ENCODE data around the gene EPN2.

Gene EPN2

DNA sequence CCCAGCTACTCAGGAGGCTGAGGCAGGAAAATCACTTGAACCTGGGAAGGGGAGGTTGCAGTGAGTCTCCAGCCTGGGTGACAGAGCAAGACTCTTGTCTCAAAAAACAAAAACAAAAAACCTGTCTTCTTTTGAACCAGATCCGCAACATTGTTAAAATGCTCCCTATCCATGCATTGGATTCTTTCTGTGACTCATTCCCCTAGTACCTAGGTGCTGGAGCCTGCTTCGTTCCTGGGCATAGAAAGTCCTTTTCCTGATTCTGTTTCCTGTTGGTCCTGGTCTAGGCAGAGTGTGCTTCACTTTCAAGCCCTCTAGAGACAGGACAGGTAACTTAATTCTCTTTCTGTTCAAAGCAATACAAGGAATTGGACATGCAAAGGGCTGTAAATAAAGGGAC lies 5.2 kb downstream of the EPN2 start:
- no peak for FAIRE-seq

DNA sequence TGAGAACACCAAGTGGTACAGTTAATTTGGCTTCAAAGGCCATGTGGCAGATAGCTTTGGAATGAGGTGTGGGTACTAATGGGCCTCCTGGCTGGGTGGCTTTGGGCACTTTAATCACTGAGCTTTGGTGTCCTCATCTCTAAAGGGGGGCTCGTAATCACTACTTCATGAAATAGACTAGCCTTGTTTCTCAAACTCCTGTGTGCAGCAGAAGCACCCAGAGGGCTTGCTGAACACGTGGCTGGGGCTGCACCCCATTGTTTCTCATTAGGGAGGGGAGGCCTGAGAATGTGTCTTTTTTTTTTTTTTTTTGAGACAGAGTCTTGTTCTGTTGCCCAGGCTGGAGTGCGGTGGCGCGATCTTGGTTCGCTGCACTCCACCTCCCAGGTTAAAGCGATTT lies 5.8 kb downstream of the EPN2 start:
- FAIRE-seq = no peak

DNA sequence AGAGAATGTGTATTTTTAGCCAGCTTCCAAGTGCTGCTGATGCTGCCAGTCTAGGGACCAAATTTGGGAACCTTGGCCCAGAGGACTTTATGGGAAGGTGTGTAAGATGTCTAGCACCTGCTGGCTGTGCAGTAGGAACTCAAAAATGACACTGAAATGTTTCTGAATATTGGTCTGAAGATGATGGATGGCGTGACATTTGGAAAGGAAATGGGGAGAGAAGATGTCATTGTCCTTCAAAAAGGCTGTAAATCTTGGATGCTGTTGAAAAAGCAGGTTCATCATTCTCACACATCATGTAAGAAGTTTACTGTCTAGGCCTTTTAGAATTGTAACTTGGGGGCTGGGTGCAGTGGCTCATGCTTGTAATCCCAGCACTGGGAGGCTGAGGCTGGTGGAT lies 6.7 kb downstream of the EPN2 start:
- FAIRE-seq = no peak

DNA sequence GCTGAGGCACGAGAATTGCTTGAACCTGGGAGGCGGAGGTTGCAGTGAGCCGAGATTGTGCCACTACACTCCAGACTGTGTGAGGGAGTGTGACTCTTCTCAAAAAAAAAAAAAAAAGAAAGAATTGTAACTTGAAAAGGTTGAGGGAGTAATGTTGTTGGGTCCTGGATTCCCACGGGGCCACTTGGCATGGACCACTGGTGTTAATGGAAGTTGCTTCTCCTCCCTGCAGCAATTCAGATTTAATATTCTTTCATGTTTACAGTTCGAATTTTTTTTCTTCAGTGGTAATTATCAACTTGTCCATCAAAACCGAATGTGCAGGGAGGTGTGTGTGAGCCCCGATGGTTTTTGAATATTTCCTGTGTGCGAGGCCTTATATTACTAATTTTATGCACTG lies 7.2 kb downstream of the EPN2 start:
- FAIRE-seq = no peak

DNA sequence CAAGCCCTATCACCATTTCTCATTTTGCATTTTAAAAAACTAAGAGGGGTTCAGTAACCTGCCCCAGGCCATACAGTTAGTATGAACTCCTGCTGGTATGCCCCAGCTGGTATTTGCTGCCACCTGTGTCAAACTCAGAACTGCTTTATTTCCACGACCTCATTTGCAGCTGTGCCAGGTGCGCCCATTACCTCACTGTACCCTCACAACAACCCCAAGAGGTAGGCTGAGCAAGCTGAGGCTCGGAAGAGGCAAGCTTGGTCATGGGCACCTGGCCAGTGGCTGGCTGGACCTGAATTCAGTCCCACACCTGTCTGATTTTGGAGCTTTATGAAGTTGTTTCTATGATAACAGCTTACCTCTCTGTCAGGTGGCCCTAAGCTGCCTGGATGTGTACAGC lies 7.6 kb downstream of the EPN2 start:
- no peak for FAIRE-seq

DNA sequence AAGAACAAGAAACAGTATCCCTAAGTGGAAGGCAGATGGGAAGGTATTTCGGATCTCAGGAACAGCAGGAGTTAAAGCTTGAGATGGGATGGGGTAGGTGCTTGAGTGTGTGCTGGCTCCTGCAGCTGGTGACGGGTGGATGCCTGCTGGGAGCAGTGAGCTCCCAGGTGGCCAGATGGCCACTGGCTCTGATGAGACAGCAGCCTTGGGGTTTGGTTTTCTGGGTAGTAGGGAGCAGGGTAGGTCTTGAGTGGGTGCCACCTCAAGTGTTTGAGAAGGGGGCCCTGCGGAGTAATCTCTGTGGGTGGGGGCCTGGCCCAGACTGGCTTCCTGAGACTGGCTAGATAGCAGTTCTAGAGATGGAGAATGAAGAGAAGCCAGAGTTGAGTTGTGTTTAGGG lies 10.3 kb downstream of the EPN2 start:
- no peak for FAIRE-seq

DNA sequence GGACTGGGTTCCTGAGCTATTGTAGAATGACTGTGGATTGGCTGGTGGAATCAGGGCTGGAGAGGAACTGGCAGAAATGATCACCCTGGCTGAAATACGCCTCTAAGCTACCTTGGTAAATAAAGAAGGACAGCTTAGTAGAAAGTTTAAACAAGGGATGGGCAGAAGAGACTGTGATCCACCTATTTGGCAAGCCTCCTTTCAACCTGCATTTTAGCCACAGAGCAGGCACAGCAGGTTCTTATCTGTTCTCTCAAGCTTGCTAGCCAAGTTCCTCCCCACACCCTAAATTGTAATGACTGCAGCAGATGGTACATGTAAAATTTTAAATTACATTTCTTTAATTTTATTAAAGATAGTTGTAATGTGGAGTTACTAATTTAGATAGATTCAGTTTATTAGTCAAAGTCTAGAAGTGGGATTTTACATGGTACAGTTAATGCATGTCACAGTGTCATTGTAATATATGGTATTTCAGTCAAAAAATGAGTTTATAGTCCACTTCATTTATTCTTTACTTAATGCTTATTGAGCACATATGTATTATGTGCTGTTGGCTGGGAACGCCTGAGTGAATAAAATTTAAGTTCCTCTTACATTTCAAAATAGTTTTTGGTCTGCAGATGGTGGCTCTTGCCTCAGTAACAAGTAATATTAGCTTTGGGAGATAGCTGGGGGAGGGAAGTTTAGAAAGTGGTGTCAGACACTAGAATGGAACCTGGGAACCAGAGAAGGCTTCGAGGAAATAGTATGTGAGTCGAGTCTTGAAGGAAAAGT lies 11.2 kb downstream of the EPN2 start:
- FAIRE-seq = no peak

DNA sequence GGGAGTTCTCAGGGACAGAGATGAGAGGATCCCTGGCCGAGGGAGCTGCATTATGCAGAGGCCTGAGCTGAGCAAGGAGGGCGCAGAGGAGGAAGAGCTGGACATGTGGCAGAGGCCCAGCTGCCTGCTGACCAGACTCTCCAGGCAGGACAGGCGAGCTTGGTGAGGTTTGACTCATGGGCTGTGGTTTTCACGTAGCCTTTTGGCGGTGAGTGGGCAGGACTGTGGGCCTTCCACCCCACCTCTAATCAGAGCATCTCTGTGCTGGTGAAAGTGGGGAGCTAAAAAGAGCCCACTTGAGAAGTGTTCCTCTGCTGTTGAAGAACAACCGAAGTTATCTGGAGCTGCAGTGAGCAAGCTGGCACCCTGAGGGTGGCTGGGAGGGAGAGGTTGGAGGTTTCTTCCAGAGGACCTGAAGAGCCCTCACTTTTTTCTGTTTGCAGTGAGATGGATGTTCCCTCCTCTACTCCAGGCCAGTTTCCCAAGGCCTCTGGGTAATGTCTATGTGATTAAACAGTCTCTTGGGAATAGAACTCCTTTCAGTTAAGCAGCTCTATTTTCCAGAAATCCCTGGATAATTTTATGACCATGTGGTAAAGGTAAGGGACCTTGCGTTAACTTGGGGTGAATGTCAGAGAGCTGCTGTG lies 11.9 kb downstream of the EPN2 start:
- no peak for FAIRE-seq

DNA sequence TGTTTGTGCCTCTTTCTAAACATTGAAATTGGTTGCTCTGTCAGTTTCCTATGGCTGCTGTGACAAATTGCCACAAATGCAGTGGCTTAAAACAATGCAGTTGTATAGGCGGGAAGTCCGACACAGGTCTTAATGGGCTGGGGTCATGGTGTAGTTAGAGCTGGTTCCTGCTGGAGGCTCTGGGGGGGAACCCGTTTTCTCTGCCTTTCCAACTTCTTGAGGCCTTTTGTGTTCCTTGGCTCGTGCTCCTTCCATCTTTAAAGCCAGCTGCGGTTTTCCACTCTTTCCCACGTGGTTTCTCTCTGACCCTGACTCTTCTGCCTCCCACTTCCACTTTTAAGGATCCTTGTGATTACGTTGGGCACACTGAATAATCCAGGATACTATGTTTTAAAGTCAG lies 12.5 kb downstream of the EPN2 start:
- FAIRE-seq = no peak

DNA sequence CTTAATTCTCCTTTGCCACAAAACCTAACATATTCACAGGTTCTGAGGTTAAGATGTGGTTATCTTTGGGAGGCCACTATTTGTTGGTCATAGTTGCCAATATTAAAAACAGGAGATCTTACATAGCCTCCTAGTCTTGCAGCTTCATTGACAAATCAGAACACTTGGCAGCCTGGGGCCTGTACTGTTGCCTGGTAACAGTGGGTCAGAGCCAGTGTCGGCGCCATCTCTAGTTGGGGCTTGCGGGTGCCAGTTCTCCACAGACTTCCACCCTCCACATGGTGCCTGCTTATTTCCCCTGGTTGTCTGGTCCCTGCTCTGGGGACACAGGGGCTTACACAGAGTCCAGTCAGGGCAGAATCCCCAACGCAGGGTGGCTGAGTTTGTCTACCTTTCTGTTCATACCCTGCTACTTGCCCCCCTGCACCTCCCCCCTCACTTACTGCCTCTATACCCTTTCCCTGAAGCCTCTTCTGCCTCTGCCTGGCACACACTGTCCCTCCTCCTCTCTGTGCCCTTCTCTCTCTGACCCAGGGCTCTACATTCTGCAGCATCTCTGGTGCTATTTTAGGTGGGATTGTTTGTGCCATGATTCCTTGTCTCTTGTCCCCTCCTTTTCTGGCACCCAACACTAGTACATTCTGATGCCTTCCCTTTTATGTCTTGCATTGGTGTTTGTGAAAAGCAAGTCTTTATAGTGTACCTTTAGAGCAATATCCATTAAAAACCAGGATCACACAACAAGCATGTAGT lies 13.4 kb downstream of the EPN2 start:
- no peak for FAIRE-seq

DNA sequence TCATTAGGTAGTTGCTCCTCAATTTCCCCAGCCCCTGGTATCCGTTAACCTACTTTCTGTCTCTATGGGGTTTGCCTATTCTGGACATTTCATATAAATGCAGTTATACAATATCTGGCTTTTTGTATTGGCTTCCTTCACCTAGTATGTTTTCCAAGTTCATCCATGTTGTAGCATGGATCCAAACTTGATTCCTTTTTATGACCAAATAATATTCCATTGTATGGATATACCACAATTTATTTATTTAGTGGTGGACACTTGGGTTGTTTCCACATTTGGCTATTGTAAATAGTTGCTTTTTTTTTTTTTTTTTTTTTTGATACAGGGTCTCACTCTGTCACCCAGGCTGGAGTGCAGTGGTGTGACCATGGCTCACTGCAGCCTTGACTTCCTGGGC lies 15.9 kb downstream of the EPN2 start:
- no peak for FAIRE-seq

DNA sequence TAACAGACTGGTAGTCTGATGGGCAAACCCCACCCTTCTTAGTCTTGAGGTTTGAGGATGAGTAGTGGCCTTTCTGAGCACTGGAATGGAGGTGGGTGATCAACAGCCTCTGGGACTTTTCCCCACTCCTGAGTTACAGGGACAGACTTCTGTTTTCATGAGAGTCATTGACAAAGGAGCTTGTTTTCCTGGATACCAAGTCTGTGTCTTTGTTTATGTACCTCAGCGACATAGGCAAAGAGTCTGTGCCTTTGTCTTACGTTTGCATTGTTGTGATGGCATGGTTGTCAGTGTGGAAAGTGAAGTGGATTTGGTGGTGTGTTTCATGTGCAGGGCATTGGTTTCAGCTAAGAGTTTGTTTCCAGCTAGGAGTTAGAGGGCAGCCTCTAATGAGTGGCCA lies 17.5 kb downstream of the EPN2 start:
- no peak for FAIRE-seq

DNA sequence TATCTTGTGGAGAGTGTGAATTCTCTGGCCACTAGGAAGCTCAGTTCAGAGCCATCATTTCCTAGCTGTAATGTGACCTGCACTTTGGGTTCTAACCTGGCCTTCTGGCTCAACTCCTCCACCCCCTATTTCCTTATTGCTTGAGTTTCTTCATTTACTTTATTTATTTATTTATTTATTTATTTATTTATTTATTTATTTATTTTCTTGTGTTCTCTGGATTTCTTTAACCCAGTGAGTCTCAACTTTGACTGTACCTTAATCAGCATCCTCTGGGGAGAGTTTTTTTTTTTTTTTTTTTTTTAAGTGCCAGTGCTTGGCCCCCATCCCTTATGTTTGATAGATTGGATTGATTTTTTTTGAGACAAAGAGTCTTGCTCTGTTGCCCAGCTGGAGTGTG lies 18.1 kb downstream of the EPN2 start:
- FAIRE-seq = no peak

DNA sequence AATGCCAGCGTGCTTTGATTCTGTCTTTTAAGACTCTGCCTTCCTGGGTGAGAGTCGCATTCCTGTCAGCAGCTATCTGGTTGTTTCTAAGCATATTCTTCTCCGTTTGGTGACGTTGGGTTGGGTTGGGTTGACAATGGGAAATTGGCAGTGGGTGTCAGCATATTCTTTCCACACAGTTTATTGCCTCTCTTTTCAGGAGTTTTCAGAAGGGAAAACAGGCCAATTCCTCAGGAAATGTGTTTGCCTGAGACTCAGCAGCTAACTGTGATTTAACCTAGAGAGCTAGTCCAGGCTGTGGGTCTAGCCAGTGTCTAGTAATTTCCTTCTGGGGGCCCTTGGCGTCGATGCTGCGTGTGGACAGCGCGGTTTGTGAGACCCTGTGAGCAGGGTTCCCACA lies 21.2 kb downstream of the EPN2 start:
- no peak for FAIRE-seq

DNA sequence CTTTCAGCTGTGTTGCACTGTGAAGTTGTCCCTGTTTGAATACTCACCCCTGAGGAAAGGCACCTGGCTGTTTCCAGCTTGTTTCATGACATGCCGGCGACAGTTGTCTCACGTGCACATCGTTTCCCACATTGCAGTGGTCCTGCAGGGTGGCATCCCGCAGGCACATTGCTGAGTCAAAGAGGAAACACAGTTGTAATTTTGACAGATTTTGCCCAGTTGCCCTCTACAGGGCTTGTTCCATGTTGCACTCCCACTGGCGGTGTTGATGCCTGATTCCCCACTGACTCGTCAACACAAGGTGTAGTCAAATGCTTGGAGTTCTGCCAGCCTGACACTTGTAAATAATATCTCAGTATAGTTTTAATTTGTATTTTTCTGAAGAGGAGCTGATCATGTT lies 23.8 kb downstream of the EPN2 start:
- FAIRE-seq = no peak

DNA sequence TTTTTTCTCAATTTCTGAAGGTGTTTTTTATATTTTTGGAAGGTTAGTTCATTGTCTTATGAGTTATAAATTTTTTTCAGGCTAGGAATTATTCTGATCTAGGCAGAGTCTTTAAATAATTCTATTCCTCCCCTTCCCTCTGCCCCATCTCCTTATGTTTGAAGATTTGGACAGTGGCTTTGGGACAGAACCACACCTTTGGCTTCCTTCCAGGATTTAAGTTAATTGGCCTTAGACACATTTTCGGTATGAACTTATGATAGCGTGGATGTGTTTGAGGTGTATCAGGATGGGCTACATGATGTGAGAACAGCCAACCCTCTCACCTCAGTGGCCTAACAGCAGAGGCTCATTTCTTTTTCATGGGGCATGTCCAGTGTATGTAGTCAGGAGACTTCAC lies 24.3 kb downstream of the EPN2 start:
- no peak for FAIRE-seq

DNA sequence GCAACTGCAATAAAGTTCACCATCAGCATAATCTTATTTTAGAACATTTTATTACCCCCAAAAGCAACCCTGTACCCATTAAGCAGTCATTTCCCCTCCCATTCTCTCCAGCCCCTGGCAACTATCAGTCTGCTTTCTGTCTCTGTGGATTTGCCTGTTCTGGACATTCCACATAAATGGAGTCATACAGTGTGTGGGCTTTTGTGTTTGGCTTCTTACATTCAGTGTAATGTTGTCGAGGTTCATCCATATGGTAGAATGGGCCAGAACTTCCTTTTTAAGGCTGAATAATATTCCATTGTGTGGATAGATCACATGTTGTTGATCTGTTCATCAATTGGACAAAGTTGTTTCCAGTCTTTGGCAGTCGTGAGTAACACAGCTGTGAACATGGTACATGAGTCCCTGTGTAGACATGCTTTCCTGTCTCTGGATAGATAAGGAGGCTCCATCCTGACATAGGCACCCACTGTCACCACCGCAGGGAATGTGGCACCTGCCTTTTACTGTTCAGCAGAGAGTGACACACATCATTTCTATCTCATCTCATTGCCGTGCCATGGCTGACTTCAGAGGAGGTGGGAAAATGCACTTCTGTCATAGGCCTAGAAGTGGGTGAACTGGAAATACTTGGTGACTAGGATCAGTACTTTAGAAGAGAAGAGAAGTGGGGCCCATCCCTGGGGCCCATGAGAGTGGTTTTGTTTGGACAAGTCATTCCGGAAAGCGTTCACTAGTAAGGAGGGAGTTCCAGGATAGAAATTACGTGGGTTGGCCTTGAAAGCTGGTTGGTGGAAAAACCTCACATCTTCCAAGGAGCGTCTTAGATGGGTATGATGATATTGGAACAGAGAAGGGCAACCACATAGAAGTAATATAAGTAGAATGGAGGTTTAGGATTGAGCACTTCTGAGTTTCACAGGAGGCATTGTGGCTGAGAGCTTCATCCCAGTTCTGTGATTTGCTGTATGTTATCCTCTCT lies 25.8 kb downstream of the EPN2 start:
- FAIRE-seq = no peak

DNA sequence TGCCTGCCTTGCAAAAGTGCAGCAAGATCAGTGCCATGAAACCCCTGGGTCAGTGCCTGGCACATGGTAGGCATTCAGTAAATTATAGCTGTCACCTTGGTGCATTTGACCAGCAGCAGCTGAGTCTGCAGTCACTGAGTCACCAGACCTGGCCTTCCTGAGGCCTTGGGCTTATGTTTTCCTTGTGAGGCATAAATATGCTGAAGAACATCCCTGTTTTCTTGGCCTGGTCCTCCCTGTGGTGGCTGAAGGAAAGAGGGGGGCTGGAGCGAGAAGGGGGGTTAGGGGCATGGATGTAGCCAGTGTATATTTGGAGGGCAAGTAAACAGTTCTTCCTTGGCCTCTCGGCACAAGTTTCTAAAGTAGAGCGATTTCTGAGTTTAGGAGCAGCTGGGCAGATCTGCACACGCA lies 26.5 kb downstream of the EPN2 start:
- no peak for FAIRE-seq

DNA sequence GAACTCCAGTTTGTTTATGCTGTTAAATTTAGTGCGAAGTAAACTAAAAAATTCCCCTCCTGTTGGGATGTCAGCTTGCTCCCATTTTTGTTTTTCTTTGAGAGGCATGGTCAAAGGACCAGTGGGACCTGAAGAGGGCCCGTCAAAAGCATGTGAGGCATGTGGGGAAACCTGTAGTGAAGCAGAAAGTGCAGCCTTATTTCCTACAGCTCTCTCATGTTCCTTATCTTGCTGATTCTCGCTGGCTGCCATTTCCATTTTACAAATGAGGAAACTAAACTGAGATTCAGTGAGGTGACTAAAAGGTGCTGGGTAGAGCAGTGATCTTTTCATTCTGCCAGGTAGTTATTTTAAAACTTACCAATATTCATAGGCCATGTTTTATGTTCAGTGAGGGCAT lies 27.1 kb downstream of the EPN2 start:
- FAIRE-seq = no peak

DNA sequence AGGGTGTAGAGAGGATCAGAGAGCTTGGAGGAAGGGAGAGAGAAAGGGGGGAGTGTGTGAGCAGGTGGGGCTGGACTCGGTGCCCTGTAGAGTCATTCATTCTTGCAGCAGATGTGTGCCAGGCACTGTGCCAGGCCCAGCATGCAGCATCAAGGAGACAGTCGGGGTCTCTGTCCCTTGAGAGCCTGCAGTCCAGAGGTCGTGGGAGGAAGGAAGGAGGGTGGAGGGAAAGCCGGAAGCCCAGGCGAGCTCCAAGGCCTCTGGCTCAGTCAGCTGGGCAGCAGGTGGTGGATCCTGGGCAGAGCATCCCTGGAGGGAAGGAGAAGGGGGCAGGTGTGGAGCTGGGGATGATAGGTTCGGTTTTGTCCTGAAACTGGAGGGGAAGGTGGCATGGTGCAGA lies 27.5 kb downstream of the EPN2 start:
- no peak for FAIRE-seq

DNA sequence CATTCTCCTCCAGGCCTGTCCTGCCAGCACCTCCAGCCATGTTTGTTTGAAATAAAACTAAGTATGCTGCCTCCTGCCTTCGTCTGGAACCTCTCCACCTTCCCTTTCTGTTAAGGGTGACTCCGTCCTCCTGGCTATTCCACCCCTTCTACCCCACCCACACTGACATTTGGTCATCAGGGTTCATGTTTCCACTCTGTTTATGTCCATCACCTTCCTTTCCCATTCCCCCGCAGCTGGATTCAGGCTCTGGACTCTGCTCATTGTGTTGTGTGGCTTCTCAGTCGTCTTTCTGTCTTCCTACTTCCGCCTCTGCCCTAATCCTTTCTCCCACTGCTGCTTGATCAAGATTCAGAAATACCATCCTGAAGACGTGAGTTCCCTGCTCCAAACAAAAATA lies 28.6 kb downstream of the EPN2 start:
- no peak for FAIRE-seq

DNA sequence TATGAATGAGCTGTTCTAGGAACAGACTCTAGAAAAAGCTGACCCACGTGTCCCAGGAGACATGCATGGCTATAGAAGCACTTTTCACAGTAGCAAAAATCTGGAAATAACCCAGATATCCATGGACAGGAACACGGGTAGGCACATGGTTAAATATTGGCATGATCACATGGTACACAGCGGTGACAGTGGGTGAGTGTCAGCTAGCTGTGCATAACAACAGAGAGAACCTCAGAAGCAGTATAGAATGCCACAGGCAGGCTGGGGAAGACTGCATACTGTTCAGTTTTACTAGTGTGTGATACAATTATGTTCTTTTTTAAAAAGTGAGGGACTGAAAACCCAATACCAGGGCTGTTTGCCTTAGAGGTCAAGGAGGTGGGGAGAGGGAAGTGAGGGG lies 31.4 kb downstream of the EPN2 start:
- no peak for FAIRE-seq

DNA sequence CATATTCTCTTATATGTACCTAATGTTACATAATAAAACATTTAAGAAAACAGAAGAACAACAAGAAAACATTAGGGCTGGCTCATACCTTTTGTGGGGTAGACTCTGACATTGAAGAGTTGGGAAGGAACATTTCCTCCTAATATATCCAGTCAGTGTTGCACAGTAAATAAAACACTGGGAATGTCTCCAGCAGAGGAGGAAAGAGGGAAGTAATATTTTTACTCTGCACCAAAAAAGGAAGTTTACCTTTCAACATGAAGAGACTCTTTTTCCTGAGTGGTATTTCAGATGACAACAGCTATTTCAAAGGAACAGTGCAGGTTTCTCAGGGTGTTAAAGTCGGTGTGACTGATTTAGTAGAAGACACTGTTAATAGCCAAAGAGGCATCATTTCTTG lies 31.9 kb downstream of the EPN2 start:
- no peak for FAIRE-seq
